K562 (cell line): Measurements from ENCODE around the gene ADAM10. TPM values are rescaled to one million over a fixed set of nuclear protein-coding genes. Genes with fewer than 3 reads are reported as not detected.

Experiments used
- ATAC-seq: fragments of 200-7000 bp; cut with Tn5 transposase; 3 replicates; pipeline ENCODE4 v1.9.1; 2020; ENCODE audit warnings: moderate library complexity
- BruUV-seq: library from RNA; stranded (reverse); fragments of 400-500 nt; replicated peaks from 2 replicates; lab custom pipeline; 2021; lab: Mats Ljungman, UMichigan
- CTCF ChIA-PET: fragments of 300-600 bp; formaldehyde crosslinking; extraction: SDS; loops from one replicate; lab custom pipeline; 2021; ENCODE audit warnings: low intra/inter-chr PET ratio; lab: Yijun Ruan, JAX
- POLR2A ChIA-PET: fragments of 300-600, 350-650 bp; sonication (Branson Sonifier 250); formaldehyde crosslinking; extraction: SDS; loops from one replicate; lab custom pipeline; 2021; ENCODE audit warnings: antibody characterized with exemption, inconsistent platforms; lab: Yijun Ruan, JAX
- DNase-seq, 4 experiments: peaks; one replicate each; pipeline versions ENCODE4 v3.0.0 to v3.0.0-alpha.2; 2011 to 2018; ENCODE audit warnings: low spot score in 3 of 4, mixed read lengths in 3 of 4; ENCODE audit errors: extremely low read depth in 1 of 4
- FAIRE-seq: peaks from 2 replicates; lab custom pipeline; 2011; peaks lifted over from hg19 to GRCh38; lab: Jason Lieb, UNC
- H2AFZ ChIP-seq: 2 replicates; pipeline ENCODE4 v1.6.0; 2011; ENCODE audit warnings: low read depth, low read length, control low read depth, inconsistent platforms
- H3K27ac ChIP-seq: fragments of 200-600 bp; 3 replicates; pipeline ENCODE4 v1.8.0; 2011; ENCODE audit warnings: low read depth, mild to moderate bottlenecking, control low read depth, inconsistent platforms, low read length, moderate library complexity, mixed read lengths; ENCODE audit errors: extremely low read depth
- H3K27me3 ChIP-seq, 2 experiments: fragments of 300-600 bp in 1 of 2; 2 replicates in 1 of 2; 3 replicates in 1 of 2; pipeline versions ENCODE4 v1.6.0 to v1.8.0; 2011; ENCODE audit warnings: inconsistent platforms in 2 of 2, low read length in 2 of 2, mild to moderate bottlenecking in 1 of 2, mixed read lengths in 1 of 2, moderate library complexity in 1 of 2; ENCODE audit not compliant: control insufficient read depth in 2 of 2, insufficient read depth in 2 of 2
- H3K36me3 ChIP-seq: fragments of 300-600 bp; 3 replicates; pipeline ENCODE4 v1.8.0; 2011; ENCODE audit warnings: mild to moderate bottlenecking, low read length, inconsistent platforms; ENCODE audit not compliant: control insufficient read depth, insufficient read depth
- H3K4me1 ChIP-seq, 2 experiments: fragments of 200-600 bp in 1 of 2; replicated peaks in 1 of 2; 2 replicates in 1 of 2; 3 replicates in 1 of 2; pipeline versions ENCODE4 v1.5.1 to v1.8.0; 2011; ENCODE audit warnings: inconsistent platforms in 2 of 2, low read length in 2 of 2, mild to moderate bottlenecking in 1 of 2, mixed read lengths in 1 of 2, moderate library complexity in 1 of 2; ENCODE audit not compliant: control insufficient read depth in 2 of 2, insufficient read depth in 2 of 2
- H3K4me2 ChIP-seq: 2 replicates; pipeline ENCODE4 v1.6.1; 2011; ENCODE audit warnings: low read length, control low read depth, inconsistent platforms, mixed read lengths; ENCODE audit not compliant: insufficient read depth
- H3K4me3 ChIP-seq: fragments of 200-600 bp; sonication (generic), shearing (Covaris generic); 2 replicates; pipeline ENCODE4 v1.5.1; 2016; ENCODE audit warnings: control low read depth, inconsistent platforms
- H3K79me2 ChIP-seq: fragments of 200-600 bp; 3 replicates; pipeline ENCODE4 v1.8.0; 2011; ENCODE audit warnings: low read length, inconsistent platforms; ENCODE audit not compliant: control insufficient read depth, insufficient read depth
- H3K9ac ChIP-seq, 2 experiments: 2 replicates each; pipeline versions ENCODE4 v1.6.0 to v1.6.1; 2011; ENCODE audit warnings: low read depth in 2 of 2, low read length in 2 of 2, control low read depth in 1 of 2, inconsistent platforms in 1 of 2, mild to moderate bottlenecking in 1 of 2, mixed read lengths in 1 of 2; ENCODE audit not compliant: insufficient read depth in 1 of 2
- H3K9me1 ChIP-seq: one replicate; pipeline ENCODE4 v1.6.0; 2011; ENCODE audit warnings: inconsistent platforms, mild to moderate bottlenecking, low read length, moderate library complexity; ENCODE audit not compliant: control insufficient read depth, insufficient read depth
- H3K9me3 ChIP-seq: replicated peaks from 2 replicates; pipeline ENCODE4 v1.5.1; 2011; ENCODE audit warnings: low read depth, low read length, inconsistent platforms; ENCODE audit not compliant: control insufficient read depth, insufficient read depth
- H4K20me1 ChIP-seq: replicated peaks from 2 replicates; pipeline ENCODE4 v1.6.1; 2011; ENCODE audit warnings: low read length, inconsistent platforms, mixed read lengths; ENCODE audit not compliant: control insufficient read depth, insufficient read depth
- CTCFL ChIP-seq: IDR thresholded peaks from 2 replicates; pipeline ENCODE4 v1.6.1; 2011; ENCODE audit warnings: borderline replicate concordance, low read depth, mild to moderate bottlenecking, moderate library complexity, low read length; ENCODE audit not compliant: insufficient read depth, poor library complexity, severe bottlenecking
- HDAC6 ChIP-seq: IDR thresholded peaks from 2 replicates; pipeline ENCODE4 v1.6.1; 2012; ENCODE audit warnings: low read depth, mild to moderate bottlenecking, control low read depth, inconsistent platforms, low read length, moderate library complexity
- ILK ChIP-seq: fragments of 450-650 bp; IDR thresholded peaks from 2 replicates; pipeline ENCODE4 v1.6.1; 2016; ENCODE audit warnings: missing genetic modification characterization, low read depth, mild to moderate bottlenecking, missing compliant biosample characterization, moderate library complexity, borderline replicate concordance
- JUNB ChIP-seq: fragments of 450-650 bp; formaldehyde crosslinking; conservative IDR thresholded peaks from 2 replicates; pipeline ENCODE4 v1.4.0; 2020; ENCODE audit warnings: mild to moderate bottlenecking
- KDM2B ChIP-seq: fragments of 250-450 bp; sonication (Bioruptor Pico); IDR thresholded peaks from 2 replicates; pipeline ENCODE4 v1.8.0; 2021; ENCODE audit warnings: mild to moderate bottlenecking, moderate library complexity
- KDM4B ChIP-seq, 2 experiments: fragments of 450-650 bp in 1 of 2; sonication (generic) in 1 of 2; IDR thresholded peaks; 2 replicates each; pipeline ENCODE4 v1.6.1; 2016 to 2017; ENCODE audit warnings: borderline replicate concordance in 2 of 2, antibody characterized with exemption in 1 of 2, low read depth in 1 of 2, mild to moderate bottlenecking in 1 of 2
- POU5F1 ChIP-seq: fragments of 150-350 bp; IDR thresholded peaks from 2 replicates; pipeline ENCODE4 v1.6.1; 2014; ENCODE audit warnings: borderline replicate concordance, low read length, low read depth, mild to moderate bottlenecking; ENCODE audit not compliant: partially characterized antibody
- PPARD ChIP-seq: fragments of 250-450 bp; sonication (Bioruptor Pico); IDR thresholded peaks from 2 replicates; pipeline ENCODE4 v1.8.0; 2022; ENCODE audit warnings: inconsistent platforms, mild to moderate bottlenecking, moderate library complexity
- RBM34 ChIP-seq: fragments of 200-400 bp; formaldehyde crosslinking; IDR thresholded peaks from 2 replicates; pipeline ENCODE4 v1.6.1; 2018; ENCODE audit warnings: low read length, borderline replicate concordance; ENCODE audit not compliant: insufficient read depth
- SPI1 ChIP-seq: IDR thresholded peaks from 2 replicates; pipeline ENCODE4 v1.6.1; 2011; ENCODE audit warnings: low read depth, low read length, control low read depth, borderline replicate concordance
- ZNF184 ChIP-seq: sonication (generic); formaldehyde crosslinking; IDR thresholded peaks from 2 replicates; pipeline ENCODE4 v1.5.0; 2020; ENCODE audit warnings: missing genetic modification reagents
- ZNF384 ChIP-seq: IDR thresholded peaks from 2 replicates; pipeline ENCODE4 v1.6.1; 2012; ENCODE audit warnings: low read depth, low read length, improper control_type of control experiment
- ZNF445 ChIP-seq: fragments of 250-450 bp; sonication (Bioruptor Pico); IDR thresholded peaks from 2 replicates; pipeline ENCODE4 v1.4.0; 2020; ENCODE audit warnings: low read depth, mild to moderate bottlenecking, moderate library complexity
- ZNF583 ChIP-seq: fragments of 250-450 bp; sonication (Bioruptor Pico); IDR thresholded peaks from 2 replicates; pipeline ENCODE4 v1.4.0; 2020
- ZNF785 ChIP-seq: fragments of 250-450 bp; sonication (Bioruptor Pico); IDR thresholded peaks from 2 replicates; pipeline ENCODE4 v1.4.0; 2020; ENCODE audit warnings: mild to moderate bottlenecking
- WGBS: fragments of 100-300 bp; shearing (Covaris generic); methylation state at CpG from one replicate; pipeline ENCODE4 v1.1.6; 2016; ENCODE audit warnings: low coverage, mixed read lengths; ENCODE audit not compliant: insufficient coverage; ENCODE audit errors: missing lambda C conversion rate; 5-methylcytosine and 5-hydroxymethylcytosine counted together
- in situ Hi-C: fragments of 300-500 bp; cut with MboI; formaldehyde crosslinking; loops from 4 replicates; pipeline ENCODE4 v1.15.0; 2018; ENCODE audit warnings: inconsistent platforms, mixed read lengths
- intact Hi-C: fragments of 100-400 bp; cut with micrococcal nuclease; formaldehyde crosslinking; loops from 2 replicates; pipeline ENCODE4 v1.14.2; 2022
- polyA plus RNA-seq, 8 experiments: library from polyadenylated mRNA; depleted of rRNA in 4 of 8; stranded (reverse) in 5 of 8; unstranded in 3 of 8; fragments of >200 nt; fragmentation: Nextera tagmentation in 2 of 8; fragmentation: Illumina TruSeq in 1 of 8; extraction: Ambion mirVana in 2 of 8; extraction: Trizol in 1 of 8; gene quantifications; 2 replicates each; pipeline versions ENCODE4 v1.2.1 to v1.2.3, GENCODE V29; 2011 to 2014; ENCODE audit warnings: inconsistent platforms in 1 of 8, missing spikeins in 1 of 8
- total RNA-seq, 7 experiments: library from RNA; depleted of rRNA in 6 of 7; stranded (reverse); fragments of >200 nt in 6 of 7; fragmentation: Illumina TruSeq in 2 of 7; extraction: Trizol in 2 of 7; gene quantifications; 2 replicates each; pipeline versions ENCODE4 v1.2.1 to v1.2.3, GENCODE V29; 2011 to 2021; ENCODE audit warnings: low replicate concordance in 1 of 7
- TF ChIP-seq, protein P1 (sequence below), 2 experiments: fragments of 250-450 bp in 1 of 2; fragments of 450-650 bp in 1 of 2; sonication (Bioruptor Pico) in 1 of 2; IDR thresholded peaks; 2 replicates each; pipeline versions ENCODE4 v1.6.1 to v1.8.0; 2016 to 2021; ENCODE audit warnings: mild to moderate bottlenecking in 2 of 2, moderate library complexity in 2 of 2, missing compliant biosample characterization in 1 of 2, missing genetic modification characterization in 1 of 2
- TF ChIP-seq, protein P2 (sequence below): fragments of 450-650 bp; IDR thresholded peaks from 2 replicates; pipeline ENCODE4 v1.6.1; 2017; ENCODE audit warnings: mild to moderate bottlenecking, moderate library complexity

ADAM10 gene
- total and polyA plus RNA-seq, 9 of the 15 experiments (the other 6 are each of a cell fraction or from before 2014, with no cell fraction given) = 11.9 to 152 (median 57.3) TPM

DNA sequence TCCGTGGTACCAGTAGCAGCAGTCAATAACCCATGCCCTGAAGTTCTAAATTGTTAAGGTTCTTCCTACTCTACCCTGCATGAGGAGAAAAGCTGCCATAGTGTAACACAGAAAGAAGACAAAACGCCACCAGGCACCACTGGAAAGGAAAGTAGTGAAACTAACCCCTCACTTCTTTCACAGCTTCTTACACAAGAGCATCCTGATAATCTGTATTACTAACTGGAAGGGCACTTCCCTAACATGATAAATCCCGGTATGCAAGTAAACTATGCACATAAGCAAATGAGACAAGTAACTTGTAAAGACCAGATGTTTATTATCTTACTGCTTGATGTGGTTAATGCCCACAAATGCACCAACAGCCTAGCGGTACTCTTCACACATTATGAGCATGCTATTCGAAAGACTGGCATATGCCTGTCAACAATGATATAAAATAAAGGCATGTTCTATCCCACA, 141.3 kb downstream of the ADAM10 start:
- BruUV-seq = no TSS peak
- Histone ChIP-seq H3K27me3 (no peaks in the 10 kb centered on the region), H3K9me1 (no peaks in the 10 kb centered on the region), H3K4me1 (peaks cover 3 to 8% of the 10 kb centered on the region in 2 experiments; a peak in 2 of 5 replicates), H3K9ac (no peak overlapping the region), H3K27ac (no peak overlapping the region), H3K36me3 (peaks cover 43% of the 10 kb centered on the region), H3K79me2 (peaks cover 8% of the 10 kb centered on the region; the same call in 2 of the 3 replicates), H4K20me1 (no peaks in the 10 kb centered on the region; the same call in 1 of the 2 replicates), H2AFZ (no peak overlapping the region), H3K9me3 (no peaks in the 10 kb centered on the region), H3K4me2 (no peak overlapping the region), H3K4me3 (no peak overlapping the region)
- DNase-seq (no peak), ATAC-seq (no peak), FAIRE-seq (no peak)
- in situ Hi-C loops (no loop called here), intact Hi-C loops (no loop called here)
- ChIA-PET POLR2A (no interaction called here), CTCF (no interaction called here)
- WGBS = 72% methylated on average over 5 of the region's 5 CpGs
- TF ChIP-seq, protein P1, sequence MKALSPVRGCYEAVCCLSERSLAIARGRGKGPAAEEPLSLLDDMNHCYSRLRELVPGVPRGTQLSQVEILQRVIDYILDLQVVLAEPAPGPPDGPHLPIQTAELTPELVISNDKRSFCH (CRISPR knock-in tag; IDR thresholded peaks at IDR 0.05) = no peak
- TF ChIP-seq, protein P1 (tag; IDR thresholded peaks at IDR 0.05) = no peak
- no peak for TF ChIP-seq HDAC6
- TF ChIP-seq ZNF384 = no peak
- no peak for TF ChIP-seq JUNB (CRISPR knock-in tag)
- TF ChIP-seq SPI1 = no peak
- TF ChIP-seq ILK = no peak
- TF ChIP-seq KDM2B (CRISPR knock-in tag) = no peak
- TF ChIP-seq ZNF583 (CRISPR knock-in tag) = no peak
- no peak for TF ChIP-seq ZNF445 (CRISPR knock-in tag)
- no peak for TF ChIP-seq CTCFL
- TF ChIP-seq RBM34 = no peak
- TF ChIP-seq ZNF184 (CRISPR knock-in tag) = no peak
- no peak for TF ChIP-seq ZNF785 (CRISPR knock-in tag)
- no peak for TF ChIP-seq POU5F1
- TF ChIP-seq KDM4B (IDR thresholded peaks at IDR 0.05; ENCODE audit: borderline replicate concordance in 2 of 2, low read depth in 1 of 2) = no peak
- no peak for TF ChIP-seq PPARD (CRISPR knock-in tag)
- TF ChIP-seq, protein P2, sequence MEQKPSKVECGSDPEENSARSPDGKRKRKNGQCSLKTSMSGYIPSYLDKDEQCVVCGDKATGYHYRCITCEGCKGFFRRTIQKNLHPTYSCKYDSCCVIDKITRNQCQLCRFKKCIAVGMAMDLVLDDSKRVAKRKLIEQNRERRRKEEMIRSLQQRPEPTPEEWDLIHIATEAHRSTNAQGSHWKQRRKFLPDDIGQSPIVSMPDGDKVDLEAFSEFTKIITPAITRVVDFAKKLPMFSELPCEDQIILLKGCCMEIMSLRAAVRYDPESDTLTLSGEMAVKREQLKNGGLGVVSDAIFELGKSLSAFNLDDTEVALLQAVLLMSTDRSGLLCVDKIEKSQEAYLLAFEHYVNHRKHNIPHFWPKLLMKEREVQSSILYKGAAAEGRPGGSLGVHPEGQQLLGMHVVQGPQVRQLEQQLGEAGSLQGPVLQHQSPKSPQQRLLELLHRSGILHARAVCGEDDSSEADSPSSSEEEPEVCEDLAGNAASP = no peak
